HG03354 (cell line): ENCODE measurements around the gene PINK1.
A peak's percentile ranks its signal among the peaks of the same experiment; 100 is the strongest.

Experiments
- ATAC-seq: cut with Tn5 transposase; IDR thresholded peaks from one replicate; pipeline ENCODE4 v1.9.1; 2021; ENCODE audit warnings: mild to moderate bottlenecking; ENCODE audit not compliant: unreplicated experiment, poor library complexity, severe bottlenecking

The PINK1 gene

DNA sequence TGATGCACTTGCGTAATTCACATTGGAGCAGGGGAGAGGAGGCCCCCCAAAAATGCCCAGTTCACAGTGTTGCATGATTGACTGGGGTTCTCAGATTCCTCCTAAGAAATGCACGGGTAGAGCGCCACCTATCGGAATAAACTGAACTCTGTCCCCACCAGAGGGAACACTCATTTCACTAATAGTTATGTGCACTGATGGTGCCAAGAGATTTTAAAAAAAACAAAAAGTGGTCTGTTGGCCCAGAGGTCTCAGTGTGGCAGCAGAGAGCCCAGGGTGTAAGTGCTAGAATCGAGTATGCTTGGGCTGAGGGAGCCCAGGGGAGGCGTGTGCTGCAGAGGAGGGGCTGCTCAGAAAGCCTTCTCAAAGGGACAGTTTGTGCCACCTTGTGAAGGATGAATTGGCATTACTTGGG lies 6.9 kb downstream of the PINK1 start:
- no peak for ATAC-seq

DNA sequence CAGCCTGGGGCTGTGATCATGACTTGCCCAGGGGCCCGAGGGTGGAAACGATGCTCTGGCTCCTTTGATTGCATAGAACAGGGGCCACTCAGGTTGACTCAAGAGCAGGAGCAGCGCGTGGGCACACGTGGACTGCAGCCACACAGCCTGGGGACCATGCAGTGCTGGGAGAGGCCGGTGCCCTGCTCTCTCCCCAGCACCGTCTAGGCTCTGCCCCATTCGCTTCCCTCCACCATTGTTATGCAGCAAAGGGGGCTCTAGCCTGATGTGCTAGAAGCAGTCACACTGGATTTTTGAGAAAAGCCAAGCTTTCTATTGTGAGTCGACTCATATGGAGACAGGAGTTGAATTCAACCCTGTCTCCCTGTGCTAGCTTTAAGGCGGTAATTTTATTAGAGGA lies 8.7 kb downstream of the PINK1 start:
- ATAC-seq: no peak

DNA sequence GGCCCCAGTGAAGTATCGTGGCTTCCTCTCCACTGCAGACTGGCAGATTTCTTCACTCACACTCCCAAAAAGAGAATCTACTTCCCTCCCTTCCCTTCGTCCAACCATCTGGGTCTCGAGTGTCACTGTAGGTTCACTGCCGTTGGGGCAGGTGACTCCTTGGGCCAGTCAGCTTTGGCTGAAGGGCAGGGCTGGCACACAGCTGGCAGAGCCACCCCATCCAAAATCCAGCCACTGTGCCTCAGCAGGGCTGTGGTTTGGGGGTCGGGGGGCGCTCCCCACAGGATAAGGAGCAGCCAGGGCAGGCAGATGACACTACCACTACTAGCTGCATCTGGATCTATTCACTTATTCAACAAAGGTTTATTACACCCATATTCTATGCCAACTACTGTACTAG lies 9.8 kb downstream of the PINK1 start:
- ATAC-seq: no peak

DNA sequence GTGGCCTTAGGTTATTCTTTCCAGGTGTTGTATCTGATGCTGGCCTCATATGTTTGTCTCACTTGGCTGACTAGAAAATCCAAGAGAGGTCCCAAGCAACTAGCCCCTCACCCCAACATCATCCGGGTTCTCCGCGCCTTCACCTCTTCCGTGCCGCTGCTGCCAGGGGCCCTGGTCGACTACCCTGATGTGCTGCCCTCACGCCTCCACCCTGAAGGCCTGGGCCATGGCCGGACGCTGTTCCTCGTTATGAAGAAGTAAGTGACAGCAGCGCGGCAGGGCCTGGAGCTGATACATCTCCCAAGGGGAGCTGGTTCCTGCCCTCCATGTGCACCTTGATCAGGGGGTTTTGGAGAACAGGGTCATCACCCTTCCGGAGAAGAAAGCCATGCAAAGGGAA lies 11.2 kb downstream of the PINK1 start:
- ATAC-seq: no peak

DNA sequence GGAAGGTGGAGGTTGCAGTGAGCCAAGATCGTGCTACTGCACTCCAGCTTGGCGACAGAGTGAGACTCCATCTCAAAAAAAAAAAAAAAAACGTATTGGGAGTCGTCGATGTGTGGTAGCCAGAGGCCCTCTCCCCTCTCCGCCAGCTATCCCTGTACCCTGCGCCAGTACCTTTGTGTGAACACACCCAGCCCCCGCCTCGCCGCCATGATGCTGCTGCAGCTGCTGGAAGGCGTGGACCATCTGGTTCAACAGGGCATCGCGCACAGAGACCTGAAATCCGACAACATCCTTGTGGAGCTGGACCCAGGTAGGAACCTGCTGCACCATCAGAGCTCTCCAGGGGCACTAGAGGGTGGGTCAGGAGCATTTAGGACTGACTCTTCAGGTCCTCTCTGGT lies 12.2 kb downstream of the PINK1 start:
- ATAC-seq: no peak

DNA sequence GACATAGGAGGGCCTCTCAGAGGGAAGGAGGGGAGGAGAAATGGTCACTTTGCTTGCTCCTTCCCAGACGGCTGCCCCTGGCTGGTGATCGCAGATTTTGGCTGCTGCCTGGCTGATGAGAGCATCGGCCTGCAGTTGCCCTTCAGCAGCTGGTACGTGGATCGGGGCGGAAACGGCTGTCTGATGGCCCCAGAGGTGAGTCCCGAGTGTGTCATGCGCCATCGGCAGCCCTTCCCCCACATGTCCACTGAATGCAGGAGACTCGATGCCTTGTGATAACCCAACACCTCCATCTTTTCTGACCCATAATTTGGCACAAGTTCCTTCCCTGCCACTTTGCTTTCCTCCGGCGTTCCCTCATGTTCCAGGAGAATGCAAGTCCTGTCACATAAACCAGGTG lies 15.2 kb downstream of the PINK1 start:
- ATAC-seq: no peak

DNA sequence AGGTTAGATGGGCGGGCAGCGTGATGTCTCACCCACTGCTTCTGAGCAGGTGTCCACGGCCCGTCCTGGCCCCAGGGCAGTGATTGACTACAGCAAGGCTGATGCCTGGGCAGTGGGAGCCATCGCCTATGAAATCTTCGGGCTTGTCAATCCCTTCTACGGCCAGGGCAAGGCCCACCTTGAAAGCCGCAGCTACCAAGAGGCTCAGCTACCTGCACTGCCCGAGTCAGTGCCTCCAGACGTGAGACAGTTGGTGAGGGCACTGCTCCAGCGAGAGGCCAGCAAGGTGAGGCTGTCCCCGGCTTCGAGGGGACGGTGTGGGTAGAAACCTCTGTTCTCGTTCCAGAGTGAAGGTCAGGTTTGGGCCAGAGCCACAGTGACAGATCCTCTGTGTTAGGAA lies 15.7 kb downstream of the PINK1 start:
- no peak for ATAC-seq

DNA sequence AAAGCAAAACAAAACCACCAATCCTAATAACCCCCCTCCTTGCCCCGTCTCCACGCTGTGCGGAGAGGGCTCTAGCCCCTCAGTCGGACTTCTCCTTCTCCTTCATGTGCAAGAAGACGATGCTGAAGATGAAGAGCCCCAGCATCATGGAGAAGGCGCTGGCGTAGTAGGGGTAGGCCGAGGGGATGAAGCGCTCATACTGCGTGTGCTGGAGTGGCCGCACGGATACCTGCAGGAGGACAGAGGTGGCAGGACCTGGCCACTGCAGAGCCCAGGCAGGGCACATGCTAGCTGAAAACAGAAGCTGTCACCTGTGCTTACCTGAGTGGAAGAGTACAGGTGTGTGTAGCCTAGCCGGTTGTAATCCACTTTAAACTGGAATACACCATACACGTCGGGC lies 19.0 kb downstream of the PINK1 start:
- no peak for ATAC-seq

DNA sequence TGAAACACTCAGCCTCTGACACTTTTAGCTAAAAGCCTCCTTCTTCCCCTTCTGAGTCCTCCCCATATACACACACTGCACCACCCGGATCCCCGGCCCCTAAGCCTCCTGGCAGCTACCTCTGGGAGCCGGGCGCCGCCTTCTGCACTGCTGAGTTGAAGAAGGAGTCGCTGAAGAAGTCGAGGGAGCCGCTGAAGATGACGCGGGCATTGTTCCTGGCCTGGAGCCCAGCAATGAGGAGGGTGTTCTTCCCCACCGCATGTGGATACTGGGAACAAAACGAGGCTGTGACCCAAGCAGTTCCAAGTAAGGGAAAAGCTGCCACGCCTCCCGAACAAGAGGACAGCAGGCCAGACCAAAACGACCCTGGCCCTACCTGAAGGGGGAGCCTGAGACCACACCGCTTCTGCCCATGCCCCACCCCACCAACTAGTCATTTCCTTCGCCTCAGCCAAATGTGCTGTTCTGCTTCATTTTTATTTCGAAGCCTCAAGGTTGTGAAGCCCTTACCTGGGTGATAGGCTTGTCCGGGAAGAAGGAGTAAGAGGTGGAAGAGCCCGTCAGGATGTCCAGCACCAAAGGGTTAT lies 20.9 kb downstream of the PINK1 start:
- ATAC-seq: no peak

DNA sequence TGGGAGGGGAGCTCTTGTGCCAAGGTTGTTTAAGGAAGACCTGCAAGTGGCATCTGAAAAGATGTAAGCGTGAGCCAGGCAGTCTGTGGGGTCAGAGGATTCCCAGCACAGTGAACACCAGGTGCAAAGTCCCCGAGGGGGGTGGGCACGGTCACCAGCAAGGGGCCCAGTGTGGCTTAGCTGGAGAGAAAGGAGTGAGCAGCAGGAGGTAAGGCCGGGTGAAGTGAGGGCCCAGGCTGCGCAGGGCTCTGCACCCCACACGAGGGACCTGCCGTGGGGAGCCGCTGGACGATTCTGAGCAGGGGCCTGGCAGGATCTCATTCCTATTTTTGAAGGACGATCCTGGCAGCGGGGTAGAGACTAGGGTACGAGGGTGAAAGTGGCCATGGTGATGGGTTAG lies 23.8 kb downstream of the PINK1 start:
- ATAC-seq: no peak

DNA sequence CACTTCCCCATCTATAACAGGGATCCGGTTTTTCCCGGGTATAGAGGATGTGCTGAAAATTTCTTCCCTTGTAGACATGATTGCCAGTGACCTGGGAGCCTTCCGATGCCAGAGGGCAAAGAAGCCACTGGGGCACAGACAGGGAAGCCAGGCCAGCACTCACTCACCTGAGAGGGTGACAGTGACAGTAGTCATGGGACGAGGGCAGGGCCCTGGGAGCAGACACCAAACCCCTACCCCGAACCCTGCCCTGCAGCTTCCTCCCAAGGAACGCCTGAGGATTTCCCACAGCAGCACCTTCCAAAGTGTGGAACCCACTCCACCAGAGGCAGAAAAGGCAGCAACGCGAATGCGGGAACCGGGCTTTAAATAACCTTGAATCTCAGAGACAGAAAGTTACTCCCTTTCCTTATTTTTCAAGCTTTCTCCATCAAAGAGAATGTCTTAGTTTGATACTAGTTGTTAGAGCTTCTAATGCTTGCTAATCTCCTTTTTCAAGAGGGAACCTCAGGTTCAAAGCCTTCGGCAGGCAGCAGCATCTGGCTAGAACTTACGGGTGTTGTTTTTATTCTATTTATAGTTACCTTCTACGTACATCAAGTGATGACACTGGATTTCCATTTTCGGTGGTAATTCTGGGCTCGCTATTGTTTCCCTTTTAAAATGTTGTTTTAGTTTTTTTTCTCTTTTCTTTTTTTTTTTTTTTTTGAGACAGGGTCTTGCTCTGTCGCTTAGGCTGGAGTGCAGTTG lies 25.1 kb downstream of the PINK1 start:
- no peak for ATAC-seq

DNA sequence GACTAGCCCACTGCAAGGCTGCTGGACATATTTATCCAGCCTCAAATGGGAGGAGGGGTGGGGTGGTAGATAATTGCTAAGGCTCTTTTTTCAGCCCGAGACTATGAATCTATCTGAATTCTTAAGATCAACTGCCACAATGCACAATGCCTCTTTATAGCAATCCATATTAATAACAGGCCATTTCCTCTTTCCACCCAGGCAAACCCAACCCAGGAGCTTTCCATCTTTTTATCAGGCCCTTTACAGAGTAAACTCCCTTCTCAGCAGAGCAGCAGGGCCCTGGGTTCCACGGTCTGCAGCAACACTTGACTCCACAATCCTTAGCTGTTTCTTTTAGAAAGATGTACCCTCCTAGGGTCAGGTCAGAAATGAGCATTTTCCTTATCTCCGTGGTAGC lies 27.1 kb downstream of the PINK1 start:
- ATAC-seq: no peak

DNA sequence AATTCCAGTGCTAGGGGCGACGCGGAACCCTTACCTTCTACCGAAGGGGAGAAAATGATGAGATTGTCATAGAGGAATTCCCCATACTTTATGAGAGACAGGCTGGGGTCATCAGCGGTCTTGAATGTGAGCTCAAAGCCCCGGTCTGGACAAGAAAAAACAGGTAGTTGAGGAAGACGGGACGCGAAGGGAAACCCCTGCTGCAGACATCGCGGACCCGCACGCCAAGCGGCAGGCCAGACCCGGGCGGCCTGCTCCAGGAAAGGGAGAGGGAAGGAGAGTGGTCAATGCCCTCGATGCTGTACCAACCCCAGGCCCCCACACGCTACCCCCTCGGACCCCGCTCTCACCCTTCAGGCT lies 27.6 kb downstream of the PINK1 start:
- ATAC-seq: no peak

DNA sequence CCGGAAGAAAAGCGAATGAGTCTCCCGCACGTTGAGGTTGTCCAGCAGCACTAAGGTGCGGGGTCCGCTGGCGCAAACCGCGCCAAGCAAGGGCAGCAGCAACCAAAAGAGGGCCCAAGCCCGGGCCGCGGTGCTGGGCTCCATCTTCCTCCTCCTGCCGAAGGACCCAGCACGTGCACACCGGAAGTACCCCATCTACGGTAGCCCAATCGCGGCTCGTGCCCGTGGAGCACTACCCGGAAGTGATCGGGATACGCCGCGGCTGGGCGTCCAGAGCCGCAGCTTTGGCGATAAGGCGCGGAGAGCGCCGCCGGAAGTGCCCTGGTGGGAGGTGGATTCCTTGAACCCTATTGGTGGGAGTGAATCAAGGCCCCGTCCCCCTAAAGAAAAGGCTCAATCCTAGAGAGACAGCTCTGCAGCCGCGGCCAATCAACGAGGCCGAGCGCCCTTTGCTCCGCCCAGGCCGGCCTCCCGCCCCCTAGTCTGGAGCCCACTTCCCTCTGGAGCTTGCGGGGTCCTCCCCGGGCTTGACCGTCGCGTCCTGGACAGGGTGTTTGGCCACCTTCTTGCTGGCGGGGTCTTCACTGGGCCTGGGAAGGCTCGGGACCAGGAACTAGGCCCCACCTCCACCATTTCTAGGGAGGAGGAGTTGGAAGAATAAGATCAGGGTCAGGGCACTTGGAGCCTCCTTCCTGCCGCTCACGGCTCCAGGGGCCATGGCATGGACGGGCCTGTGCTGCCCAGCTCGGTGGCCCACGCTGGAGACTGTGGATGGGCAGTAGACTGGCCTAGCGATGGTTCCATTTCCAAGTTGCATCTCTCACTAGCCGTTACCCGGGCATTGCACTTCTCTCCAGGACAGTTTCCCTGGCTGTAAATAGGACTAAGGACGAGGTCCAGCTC lies 28.2 kb downstream of the PINK1 start, which contains the start of gene DDOST:
DDOST (minus strand) TSS at position 163 of the 903 bp plus-strand sequence; CDS start at position 144, 19 bp downstream.
- peak; percentile 97 for ATAC-seq

DNA sequence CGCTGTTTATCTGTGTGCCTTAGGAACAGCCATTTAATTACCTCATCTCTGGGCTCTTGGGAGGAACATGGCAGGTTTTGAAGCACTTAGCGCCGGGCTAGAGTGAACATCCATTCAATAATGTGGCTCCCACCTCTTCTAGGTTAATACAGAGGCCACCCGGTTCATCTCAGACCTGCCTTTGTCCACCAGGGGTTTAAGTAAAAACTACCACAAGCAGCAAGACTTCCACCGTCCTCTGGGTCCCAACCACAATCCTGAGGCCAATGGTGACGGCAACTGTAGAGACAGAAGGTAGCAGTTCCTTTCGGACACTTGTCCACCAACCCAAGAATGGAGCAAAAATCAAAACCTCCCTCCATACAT lies 28.8 kb downstream of the PINK1 start:
- no peak for ATAC-seq

DNA sequence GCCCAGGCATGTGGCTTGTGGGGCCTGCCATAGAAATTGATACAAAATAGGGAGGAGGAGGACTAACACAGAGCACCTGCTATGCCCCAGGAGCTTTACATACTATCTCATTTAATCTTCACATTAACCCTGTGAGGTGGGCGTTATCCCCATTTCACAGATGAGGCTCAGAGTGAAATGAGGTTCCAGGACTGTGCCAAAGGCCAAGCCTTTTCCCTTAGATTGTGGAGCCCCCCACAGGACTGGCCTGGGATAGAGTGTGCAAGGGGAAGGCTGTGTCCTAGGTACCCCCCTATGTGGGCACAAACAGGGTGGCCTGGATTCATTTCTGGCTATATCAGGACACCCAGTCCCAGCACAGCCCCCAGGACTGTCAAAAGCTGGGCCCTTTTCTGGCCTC lies 30.1 kb downstream of the PINK1 start:
- no peak for ATAC-seq

DNA sequence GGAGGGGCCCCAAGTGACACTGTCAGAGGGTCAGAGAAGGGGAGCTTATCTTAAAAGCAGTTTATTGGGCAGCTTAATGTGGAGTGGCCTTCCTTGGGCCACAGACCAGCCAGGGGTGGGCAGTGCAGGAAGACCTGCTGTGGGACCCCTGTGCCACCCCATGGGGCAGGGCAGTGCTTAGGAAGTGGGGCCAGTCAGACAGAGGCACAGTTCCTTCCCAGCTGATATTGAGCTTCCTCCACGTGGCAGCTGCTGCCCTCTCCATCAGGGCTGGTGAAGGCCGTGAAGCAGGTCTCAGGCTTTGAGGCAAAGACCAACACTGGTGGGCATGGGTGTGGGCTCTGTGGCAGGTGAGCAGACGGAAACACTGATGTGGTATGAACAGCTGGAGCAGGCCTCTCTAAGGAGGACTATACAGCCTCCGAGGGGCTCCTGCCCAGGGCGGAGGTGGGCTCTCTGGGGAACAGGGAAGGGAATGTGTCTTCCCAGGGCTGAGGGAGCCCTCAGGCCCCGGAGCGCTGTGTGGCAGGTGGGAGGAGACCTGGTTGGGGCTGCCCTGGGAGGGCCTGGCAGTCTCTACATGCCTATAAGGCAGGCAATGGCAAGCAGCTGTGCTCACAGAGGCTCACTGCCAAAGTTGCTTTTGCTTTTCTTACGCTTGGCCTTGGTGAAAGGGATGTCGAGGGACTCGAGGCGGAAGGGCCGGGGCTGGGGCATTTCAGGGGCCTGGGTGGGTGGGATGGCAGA lies 30.9 kb downstream of the PINK1 start:
- ATAC-seq: no peak

DNA sequence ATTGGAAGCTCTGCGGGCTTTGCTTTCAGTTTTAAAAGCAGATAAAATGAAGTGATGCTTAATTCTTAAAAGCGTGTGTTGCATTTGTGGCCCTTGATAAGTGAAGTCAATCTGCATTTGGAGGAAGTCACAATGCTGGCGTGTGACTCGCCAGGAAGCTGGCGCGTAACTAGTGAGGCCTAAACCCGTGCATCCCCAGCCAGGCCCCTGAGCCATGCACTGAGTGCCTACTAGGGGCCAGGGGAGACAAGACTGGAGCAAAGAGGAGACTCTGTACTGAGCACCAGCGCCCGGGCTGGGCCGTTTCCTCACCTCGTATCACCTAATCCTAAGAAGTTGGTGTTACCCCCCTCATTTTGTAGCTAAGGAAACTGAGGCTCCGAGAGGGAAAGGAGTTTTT lies 32.5 kb downstream of the PINK1 start:
- ATAC-seq: no peak

DNA sequence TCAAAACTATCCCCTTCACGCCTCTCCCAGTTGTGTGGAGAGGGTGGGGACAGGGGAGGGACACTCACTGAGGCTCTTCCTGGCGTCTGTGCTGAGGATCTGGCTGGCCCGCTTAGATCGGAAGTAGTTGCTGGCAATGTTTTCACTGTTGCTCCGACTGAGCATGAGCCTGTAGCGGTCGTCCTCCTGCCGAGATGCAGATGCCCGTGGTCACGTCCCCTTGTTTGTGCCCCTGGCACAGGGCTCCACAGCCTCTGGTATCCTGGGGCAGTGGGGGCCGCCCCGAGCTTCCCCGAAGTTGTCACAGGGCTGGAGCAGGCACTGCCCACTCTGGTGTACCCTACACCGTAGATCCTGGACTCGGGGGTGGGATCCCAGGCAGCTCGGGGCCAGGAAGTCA lies 32.9 kb downstream of the PINK1 start:
- ATAC-seq: no peak

DNA sequence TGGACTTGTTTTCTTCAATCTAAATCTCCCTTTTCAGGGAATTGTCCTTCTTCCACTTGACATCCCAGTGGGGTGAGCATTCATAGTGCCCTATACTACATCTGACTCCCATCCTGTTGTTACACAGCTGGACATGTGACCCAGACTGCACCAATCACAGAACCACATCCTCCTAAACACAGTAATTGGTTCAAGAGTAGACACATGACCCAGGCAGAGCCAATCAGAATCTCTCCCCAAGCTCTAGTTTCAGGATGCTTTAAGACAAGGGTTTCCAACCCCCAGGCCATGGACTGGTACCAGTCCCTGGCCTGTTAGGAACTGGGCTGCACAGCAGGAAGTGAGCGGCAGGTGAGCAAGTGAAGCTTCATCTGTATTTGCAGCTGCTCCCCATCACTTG lies 33.5 kb downstream of the PINK1 start:
- ATAC-seq: no peak
